Right atrium auricular region (tissue), 2 donors: ENCODE data around the gene ADARB2. TPM values are rescaled to one million over a fixed set of nuclear protein-coding genes. Genes with fewer than 3 reads are reported as not detected.

Experiments used
- DNase-seq: peaks from one replicate; pipeline ENCODE4 v3.0.0-alpha.2; 2019; ENCODE audit warnings: low spot score
- H3K27ac ChIP-seq, 2 donors: fragments of 200-600 bp; sonication (generic); 1 replicate in 1 of 2; 2 replicates in 1 of 2; pipeline ENCODE4 v1.5.1; 2016 to 2019
- H3K27me3 ChIP-seq, 2 donors: fragments of 200-600 bp; sonication (generic); one replicate each; pipeline versions ENCODE4 v1.5.1 to v1.6.0; 2017 to 2019
- H3K36me3 ChIP-seq: fragments of 200-600 bp; sonication (generic); one replicate; pipeline ENCODE4 v1.5.1; 2016
- H3K4me1 ChIP-seq, 2 donors: fragments of 200-600 bp; sonication (generic); one replicate each; pipeline versions ENCODE4 v1.5.1 to v1.6.0; 2017 to 2019
- H3K4me3 ChIP-seq, 2 donors: fragments of 200-600 bp; sonication (generic); 1 replicate in 1 of 2; 2 replicates in 1 of 2; pipeline ENCODE4 v1.5.1; 2017 to 2019; ENCODE audit warnings: mild to moderate bottlenecking in 1 of 2, moderate library complexity in 1 of 2
- H3K9me3 ChIP-seq, 2 donors: fragments of 200-600 bp; sonication (generic); one replicate each; pipeline ENCODE4 v1.5.1; 2019
- CTCF ChIP-seq, 2 donors: fragments of 200-600 bp; sonication (generic); IDR thresholded peaks; one replicate each; pipeline ENCODE4 v1.5.1; 2019; ENCODE audit warnings: antibody characterized with exemption in 2 of 2
- total RNA-seq, 2 donors: library from RNA; depleted of rRNA; stranded (reverse); fragments of >200 nt; gene quantifications; one replicate each; pipeline ENCODE4 v1.1.0, GENCODE V29; 2016

ADARB2 gene
- total RNA-seq, 2 donors from 2014 or later = 0.33 to 0.71 TPM

- no peak overlapping the region for H3K4me3 ChIP-seq
- no peaks in the 10 kb centered on the region for H3K4me1 ChIP-seq
- H3K9me3 ChIP-seq = no peaks in the 10 kb centered on the region
- TF ChIP-seq CTCF (IDR thresholded peaks at IDR 0.05) = no peak
- H3K27ac ChIP-seq = no peak overlapping the region
- H3K36me3 ChIP-seq = no peaks in the 10 kb centered on the region
- DNase-seq = no peak
- H3K27me3 ChIP-seq = no peaks in the 10 kb centered on the region
Measured at GRCh38 chr10:1576467-1577372, 160.6 kb downstream of the ADARB2 start.

DNA sequence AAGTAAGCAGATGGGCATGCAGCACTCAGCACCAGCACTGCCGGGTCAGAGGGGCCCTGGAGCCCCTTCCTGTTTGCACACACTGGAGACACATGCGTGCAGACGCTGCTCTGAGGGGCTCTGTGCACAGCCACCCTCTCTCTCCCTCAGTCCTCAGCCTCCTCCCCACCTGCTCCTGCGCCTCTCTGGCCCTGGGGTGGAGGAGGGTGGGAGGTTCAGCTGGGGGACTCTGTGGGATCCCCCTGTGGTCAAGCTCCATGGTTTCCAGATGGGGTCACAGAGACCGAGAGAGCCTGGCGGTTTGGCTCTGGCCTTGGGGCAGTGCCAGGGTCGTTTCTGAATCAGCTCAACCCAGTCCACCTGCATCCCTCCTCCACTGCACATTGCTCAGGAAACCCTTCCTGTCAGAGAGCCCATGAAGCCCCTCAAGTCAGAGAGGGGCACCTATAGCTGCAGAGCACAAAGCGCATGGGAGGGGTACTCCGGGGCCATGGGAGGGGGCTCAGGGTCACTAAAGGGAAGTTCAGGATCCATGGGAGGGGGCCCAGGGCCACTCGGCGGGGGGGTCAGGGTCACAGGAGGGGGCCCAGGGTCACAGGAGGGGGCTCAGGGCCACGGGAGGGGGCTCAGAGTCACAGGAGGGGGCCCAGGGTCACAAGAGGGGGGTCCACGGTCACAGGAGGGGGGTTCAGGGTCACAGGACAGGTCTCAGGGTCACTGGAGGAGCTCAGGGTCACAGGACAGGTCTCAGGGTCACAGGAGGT is 161.7 kb downstream of the ADARB2 start:
- no peaks in the 10 kb centered on the region for H3K4me1 ChIP-seq
- no peak for DNase-seq
- H3K9me3 ChIP-seq = no peaks in the 10 kb centered on the region
- H3K36me3 ChIP-seq = no peaks in the 10 kb centered on the region
- no peak overlapping the region for H3K4me3 ChIP-seq
- no peak for TF ChIP-seq CTCF (IDR thresholded peaks at IDR 0.05)
- no peaks in the 10 kb centered on the region for H3K27me3 ChIP-seq
- H3K27ac ChIP-seq = no peak overlapping the region

DNA sequence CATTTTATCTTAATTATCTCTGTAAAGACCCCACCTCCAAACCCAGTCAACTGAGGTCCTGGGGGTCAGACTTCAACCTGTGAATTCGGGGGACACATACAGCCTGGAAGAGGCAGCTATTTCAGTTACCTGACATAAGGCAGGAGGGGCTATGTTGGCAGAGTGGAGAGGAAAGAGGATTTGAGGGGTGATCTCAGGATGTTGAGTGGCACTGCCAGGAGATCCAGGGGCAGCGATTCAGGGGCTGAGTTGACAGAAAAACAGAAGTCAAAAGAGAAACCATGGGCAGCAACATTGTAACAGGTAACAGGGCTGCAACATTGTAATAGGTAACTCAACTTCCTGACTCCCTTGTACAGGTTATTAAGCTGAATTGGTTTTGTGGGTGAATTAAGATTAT is 162.6 kb downstream of the ADARB2 start:
- DNase-seq = no peak
- no peak for TF ChIP-seq CTCF (IDR thresholded peaks at IDR 0.05)
- H3K36me3 ChIP-seq = no peaks in the 10 kb centered on the region
- H3K27ac ChIP-seq = no peak overlapping the region
- H3K4me1 ChIP-seq = no peaks in the 10 kb centered on the region
- no peaks in the 10 kb centered on the region for H3K27me3 ChIP-seq
- no peak overlapping the region for H3K4me3 ChIP-seq
- no peaks in the 10 kb centered on the region for H3K9me3 ChIP-seq

DNA sequence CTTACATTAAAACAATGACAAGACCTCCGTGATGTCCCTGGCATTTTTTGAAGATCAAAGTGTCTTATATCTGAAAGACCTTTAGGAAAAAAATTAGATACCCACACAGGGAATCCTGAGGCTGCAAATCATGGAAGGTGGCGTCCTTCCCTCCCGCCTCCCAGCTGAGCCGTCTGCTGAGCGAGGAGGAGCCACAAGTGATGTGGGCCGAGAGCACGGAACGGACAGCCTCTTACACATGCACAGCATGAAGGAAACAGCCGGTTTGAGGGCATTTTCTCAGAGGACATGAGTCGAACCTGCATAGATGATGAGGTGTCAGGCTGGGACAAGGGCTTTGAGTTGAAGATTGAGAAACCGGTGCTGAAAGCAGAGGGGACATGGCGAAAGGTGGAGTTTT is 163.3 kb downstream of the ADARB2 start:
- no peaks in the 10 kb centered on the region for H3K9me3 ChIP-seq
- H3K4me1 ChIP-seq = no peaks in the 10 kb centered on the region
- no peak overlapping the region for H3K4me3 ChIP-seq
- TF ChIP-seq CTCF (IDR thresholded peaks at IDR 0.05) = no peak
- no peaks in the 10 kb centered on the region for H3K27me3 ChIP-seq
- H3K27ac ChIP-seq = no peak overlapping the region
- no peaks in the 10 kb centered on the region for H3K36me3 ChIP-seq
- DNase-seq = no peak

- no peaks in the 10 kb centered on the region for H3K36me3 ChIP-seq
- H3K4me3 ChIP-seq = no peak overlapping the region
- no peaks in the 10 kb centered on the region for H3K27me3 ChIP-seq
- no peaks in the 10 kb centered on the region for H3K4me1 ChIP-seq
- no peak for DNase-seq
- H3K27ac ChIP-seq = no peak overlapping the region
- no peaks in the 10 kb centered on the region for H3K9me3 ChIP-seq
- TF ChIP-seq CTCF (IDR thresholded peaks at IDR 0.05) = no peak
Measured at GRCh38 chr10:1573334-1573969, 163.9 kb downstream of the ADARB2 start.
